Liver (tissue), 9 donors: ENCODE data around the gene HIVEP3. TPM values are rescaled to one million over a fixed set of nuclear protein-coding genes. Genes with fewer than 3 reads are reported as not detected.

Experiments
- DNase-seq: peaks from one replicate; pipeline ENCODE4 v3.0.0-alpha.2; 2017; ENCODE audit warnings: low spot score
- H3K27ac ChIP-seq, 2 donors: one replicate each; pipeline ENCODE4 v1.7.0; 2013; ENCODE audit warnings: inconsistent platforms in 2 of 2, low read length in 2 of 2, control low read depth in 1 of 2, low read depth in 1 of 2, mild to moderate bottlenecking in 1 of 2
- H3K27me3 ChIP-seq, 4 donors: one replicate each; pipeline versions ENCODE4 v1.6.1 to v1.7.0; 2013; ENCODE audit warnings: low read length in 3 of 4, inconsistent platforms in 1 of 4, mild to moderate bottlenecking in 1 of 4, moderate library complexity in 1 of 4; ENCODE audit not compliant: control insufficient read depth in 4 of 4, insufficient read depth in 4 of 4
- H3K36me3 ChIP-seq, 4 donors: one replicate each; pipeline versions ENCODE4 v1.6.1 to v1.7.0; 2013; ENCODE audit warnings: low read length in 3 of 4, mild to moderate bottlenecking in 3 of 4, low read depth in 1 of 4, moderate library complexity in 1 of 4; ENCODE audit not compliant: control insufficient read depth in 4 of 4, insufficient read depth in 3 of 4
- H3K4me1 ChIP-seq, 4 donors: one replicate each; pipeline versions ENCODE4 v1.6.1 to v1.7.0; 2013; ENCODE audit warnings: low read length in 3 of 4, mild to moderate bottlenecking in 3 of 4, moderate library complexity in 1 of 4; ENCODE audit not compliant: control insufficient read depth in 4 of 4, insufficient read depth in 4 of 4
- H3K4me3 ChIP-seq, 3 donors: one replicate each; pipeline versions ENCODE4 v1.6.1 to v1.7.0; 2013; ENCODE audit warnings: low read length in 3 of 3, control low read depth in 1 of 3, low read depth in 1 of 3, mild to moderate bottlenecking in 1 of 3
- H3K9ac ChIP-seq, 2 donors: one replicate each; pipeline ENCODE4 v1.7.0; 2013; ENCODE audit warnings: low read length in 2 of 2, mild to moderate bottlenecking in 2 of 2, moderate library complexity in 2 of 2, control low read depth in 1 of 2, low read depth in 1 of 2
- H3K9me3 ChIP-seq, 4 donors: one replicate each; pipeline versions ENCODE4 v1.6.1 to v1.7.0; 2013; ENCODE audit warnings: low read length in 3 of 4; ENCODE audit not compliant: control insufficient read depth in 4 of 4
- EGR1 ChIP-seq, 2 donors: IDR thresholded peaks; 2 replicates each; pipeline ENCODE4 v1.6.1; 2016 to 2018; ENCODE audit warnings: antibody characterized with exemption in 2 of 2, low read depth in 2 of 2
- FOXA1 ChIP-seq: IDR thresholded peaks from 2 replicates; pipeline ENCODE4 v1.6.1; 2016; ENCODE audit warnings: antibody characterized with exemption
- FOXA2 ChIP-seq: IDR thresholded peaks from 2 replicates; pipeline ENCODE4 v1.6.1; 2016; ENCODE audit warnings: antibody characterized with exemption
- GABPA ChIP-seq, 2 donors: IDR thresholded peaks in 1 of 2; conservative IDR thresholded peaks in 1 of 2; 2 replicates each; pipeline ENCODE4 v1.6.1; 2016; ENCODE audit warnings: antibody characterized with exemption in 2 of 2, mild to moderate bottlenecking in 1 of 2, moderate library complexity in 1 of 2
- HNF4G ChIP-seq: IDR thresholded peaks from 2 replicates; pipeline ENCODE4 v1.6.1; 2016; ENCODE audit warnings: antibody characterized with exemption
- JUND ChIP-seq, 2 donors: IDR thresholded peaks; 2 replicates each; pipeline ENCODE4 v1.6.1; 2016; ENCODE audit warnings: antibody characterized with exemption in 2 of 2
- NR2F2 ChIP-seq: IDR thresholded peaks from 2 replicates; pipeline ENCODE4 v1.6.1; 2016; ENCODE audit warnings: antibody characterized with exemption
- RAD21 ChIP-seq, 2 donors: IDR thresholded peaks; 2 replicates each; pipeline ENCODE4 v1.6.1; 2016; ENCODE audit warnings: antibody characterized with exemption in 2 of 2, mild to moderate bottlenecking in 2 of 2
- RXRA ChIP-seq, 2 donors: IDR thresholded peaks; 2 replicates each; pipeline ENCODE4 v1.6.1; 2017 to 2018; ENCODE audit warnings: antibody characterized with exemption in 2 of 2, mild to moderate bottlenecking in 1 of 2
- SP1 ChIP-seq: IDR thresholded peaks from 2 replicates; pipeline ENCODE4 v1.6.1; 2018; ENCODE audit warnings: antibody characterized with exemption, mild to moderate bottlenecking
- TAF1 ChIP-seq: conservative IDR thresholded peaks from 2 replicates; pipeline ENCODE4 v1.6.1; 2016; ENCODE audit warnings: antibody characterized with exemption, mild to moderate bottlenecking
- YY1 ChIP-seq: IDR thresholded peaks from 2 replicates; pipeline ENCODE4 v1.6.1; 2016; ENCODE audit warnings: antibody characterized with exemption, mild to moderate bottlenecking
- WGBS: extraction: QIAGEN DNeasy Blood & Tissue Kit; methylation state at CpG from one replicate; pipeline ENCODE4 v1.1.7; 2013; 5-methylcytosine and 5-hydroxymethylcytosine counted together
- polyA plus RNA-seq, 2 donors: library from polyadenylated mRNA; stranded (reverse) in 1 of 2; unstranded in 1 of 2; fragments of 200-250 nt in 1 of 2; fragments of >200 nt in 1 of 2; fragmentation: Nextera tagmentation in 1 of 2; extraction: Ambion mirVana in 1 of 2; gene quantifications; one replicate each; pipeline versions ENCODE4 v1.2.1 to v1.2.3, GENCODE V29; 2013 to 2015
- total RNA-seq, 2 donors: library from RNA; depleted of rRNA; stranded (reverse); fragments of >200 nt; gene quantifications; one replicate each; pipeline ENCODE4 v1.2.3, GENCODE V29; 2014
- TF ChIP-seq, protein P1 (sequence below): IDR thresholded peaks from 2 replicates; pipeline ENCODE4 v1.6.1; 2016; ENCODE audit warnings: antibody characterized with exemption
- TF ChIP-seq, protein P2 (sequence below): IDR thresholded peaks from 2 replicates; pipeline ENCODE4 v1.6.1; 2016; ENCODE audit warnings: antibody characterized with exemption
- TF ChIP-seq, protein P3 (sequence below): IDR thresholded peaks from 2 replicates; pipeline ENCODE4 v1.6.1; 2016; ENCODE audit warnings: antibody characterized with exemption
- TF ChIP-seq, protein P4 (sequence below): IDR thresholded peaks from 2 replicates; pipeline ENCODE4 v1.6.1; 2016; ENCODE audit warnings: antibody characterized with exemption, mild to moderate bottlenecking
- donor health status: healthy.
- donor health status: healthy.
- donor health status: healthy.
- donor health status: healthy.
- donor health status: healthy.

The HIVEP3 gene
- total and polyA plus RNA-seq, 4 donors = 0.93 to 1.6 (median 1.4) TPM

DNA sequence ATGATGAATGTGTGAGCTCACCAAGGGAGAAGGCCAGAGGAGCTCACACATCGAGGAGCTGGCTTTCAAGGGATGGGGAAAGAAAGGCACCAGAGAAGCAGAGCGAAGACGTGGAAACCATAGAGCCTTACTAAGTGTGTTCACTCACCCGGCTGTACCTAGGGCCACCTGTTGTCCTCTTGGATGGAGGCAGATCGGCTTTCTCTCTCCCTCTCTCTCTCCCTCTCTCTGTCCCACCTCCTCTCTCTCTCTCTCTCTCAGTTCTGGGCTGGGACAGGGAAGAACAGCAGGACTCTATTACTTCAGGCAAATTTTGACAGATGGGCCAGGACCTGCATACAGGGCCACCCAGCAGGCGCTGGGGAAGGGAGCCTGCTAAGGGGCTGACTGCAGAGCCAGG is 64.8 kb downstream of the HIVEP3 start:
- TF ChIP-seq SP1 (no peak), FOXA1 (no peak), RXRA (IDR thresholded peaks at IDR 0.05) (no peak), YY1 (no peak), RAD21 (IDR thresholded peaks at IDR 0.05) (no peak), EGR1 (IDR thresholded peaks at IDR 0.05; ENCODE audit: low read depth in 2 of 2) (no peak), GABPA (IDR thresholded peaks at IDR 0.05 in 1 of 2, conservative IDR thresholded peaks at IDR 0.05 in 1 of 2) (no peak), HNF4G (no peak)
- TF ChIP-seq, protein P1, sequence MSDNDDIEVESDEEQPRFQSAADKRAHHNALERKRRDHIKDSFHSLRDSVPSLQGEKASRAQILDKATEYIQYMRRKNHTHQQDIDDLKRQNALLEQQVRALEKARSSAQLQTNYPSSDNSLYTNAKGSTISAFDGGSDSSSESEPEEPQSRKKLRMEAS = no peak
- Histone ChIP-seq H3K9me3 (no peaks in the 10 kb centered on the region), H3K9ac (no peak overlapping the region), H3K4me1 (no peaks in the 10 kb centered on the region), H3K36me3 (no peaks in the 10 kb centered on the region), H3K4me3 (no peak overlapping the region), H3K27ac (no peak overlapping the region), H3K27me3 (no peaks in the 10 kb centered on the region)
- 95% methylated on average over 6 of the region's 6 CpGs for WGBS
- no peak for DNase-seq

DNA sequence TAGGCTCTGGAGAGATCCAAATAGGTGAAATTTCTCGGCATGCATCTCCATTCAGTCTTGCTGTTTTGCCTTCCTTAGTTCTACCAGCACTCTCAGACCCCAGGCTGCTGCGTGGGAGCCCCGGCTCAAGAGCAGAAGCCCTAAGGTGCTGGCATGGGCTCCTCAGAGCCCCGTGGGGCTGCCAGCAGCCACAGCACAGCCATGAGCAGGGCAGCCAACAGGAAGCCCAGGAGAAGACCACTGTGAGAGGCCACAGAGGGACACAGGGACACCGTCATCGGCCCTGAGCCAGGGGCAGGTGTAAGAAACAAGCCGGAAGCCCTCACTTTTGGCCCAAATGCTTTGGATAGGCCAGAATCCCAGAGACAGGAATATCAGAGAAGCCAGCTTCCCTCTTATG is 66.6 kb downstream of the HIVEP3 start:
- no peaks in the 10 kb centered on the region for H3K36me3 ChIP-seq
- no peak for DNase-seq
- TF ChIP-seq FOXA2 = no peak
- TF ChIP-seq, protein P2, sequence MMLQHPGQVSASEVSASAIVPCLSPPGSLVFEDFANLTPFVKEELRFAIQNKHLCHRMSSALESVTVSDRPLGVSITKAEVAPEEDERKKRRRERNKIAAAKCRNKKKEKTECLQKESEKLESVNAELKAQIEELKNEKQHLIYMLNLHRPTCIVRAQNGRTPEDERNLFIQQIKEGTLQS = no peak
- no peak for TF ChIP-seq TAF1
- no peak for TF ChIP-seq RXRA (IDR thresholded peaks at IDR 0.05)
- TF ChIP-seq FOXA1 = no peak
- no peak for TF ChIP-seq GABPA (IDR thresholded peaks at IDR 0.05 in 1 of 2, conservative IDR thresholded peaks at IDR 0.05 in 1 of 2)
- TF ChIP-seq YY1 = no peak
- TF ChIP-seq, protein P3, sequence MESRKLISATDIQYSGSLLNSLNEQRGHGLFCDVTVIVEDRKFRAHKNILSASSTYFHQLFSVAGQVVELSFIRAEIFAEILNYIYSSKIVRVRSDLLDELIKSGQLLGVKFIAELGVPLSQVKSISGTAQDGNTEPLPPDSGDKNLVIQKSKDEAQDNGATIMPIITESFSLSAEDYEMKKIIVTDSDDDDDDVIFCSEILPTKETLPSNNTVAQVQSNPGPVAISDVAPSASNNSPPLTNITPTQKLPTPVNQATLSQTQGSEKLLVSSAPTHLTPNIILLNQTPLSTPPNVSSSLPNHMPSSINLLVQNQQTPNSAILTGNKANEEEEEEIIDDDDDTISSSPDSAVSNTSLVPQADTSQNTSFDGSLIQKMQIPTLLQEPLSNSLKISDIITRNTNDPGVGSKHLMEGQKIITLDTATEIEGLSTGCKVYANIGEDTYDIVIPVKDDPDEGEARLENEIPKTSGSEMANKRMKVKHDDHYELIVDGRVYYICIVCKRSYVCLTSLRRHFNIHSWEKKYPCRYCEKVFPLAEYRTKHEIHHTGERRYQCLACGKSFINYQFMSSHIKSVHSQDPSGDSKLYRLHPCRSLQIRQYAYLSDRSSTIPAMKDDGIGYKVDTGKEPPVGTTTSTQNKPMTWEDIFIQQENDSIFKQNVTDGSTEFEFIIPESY = no peak
- TF ChIP-seq EGR1 (IDR thresholded peaks at IDR 0.05; ENCODE audit: low read depth in 2 of 2) = no peak
- TF ChIP-seq NR2F2 = no peak
- TF ChIP-seq, protein P1 = no peak
- TF ChIP-seq JUND (IDR thresholded peaks at IDR 0.05) = no peak
- TF ChIP-seq HNF4G = no peak
- no peak for TF ChIP-seq RAD21 (IDR thresholded peaks at IDR 0.05)
- TF ChIP-seq, protein P4, sequence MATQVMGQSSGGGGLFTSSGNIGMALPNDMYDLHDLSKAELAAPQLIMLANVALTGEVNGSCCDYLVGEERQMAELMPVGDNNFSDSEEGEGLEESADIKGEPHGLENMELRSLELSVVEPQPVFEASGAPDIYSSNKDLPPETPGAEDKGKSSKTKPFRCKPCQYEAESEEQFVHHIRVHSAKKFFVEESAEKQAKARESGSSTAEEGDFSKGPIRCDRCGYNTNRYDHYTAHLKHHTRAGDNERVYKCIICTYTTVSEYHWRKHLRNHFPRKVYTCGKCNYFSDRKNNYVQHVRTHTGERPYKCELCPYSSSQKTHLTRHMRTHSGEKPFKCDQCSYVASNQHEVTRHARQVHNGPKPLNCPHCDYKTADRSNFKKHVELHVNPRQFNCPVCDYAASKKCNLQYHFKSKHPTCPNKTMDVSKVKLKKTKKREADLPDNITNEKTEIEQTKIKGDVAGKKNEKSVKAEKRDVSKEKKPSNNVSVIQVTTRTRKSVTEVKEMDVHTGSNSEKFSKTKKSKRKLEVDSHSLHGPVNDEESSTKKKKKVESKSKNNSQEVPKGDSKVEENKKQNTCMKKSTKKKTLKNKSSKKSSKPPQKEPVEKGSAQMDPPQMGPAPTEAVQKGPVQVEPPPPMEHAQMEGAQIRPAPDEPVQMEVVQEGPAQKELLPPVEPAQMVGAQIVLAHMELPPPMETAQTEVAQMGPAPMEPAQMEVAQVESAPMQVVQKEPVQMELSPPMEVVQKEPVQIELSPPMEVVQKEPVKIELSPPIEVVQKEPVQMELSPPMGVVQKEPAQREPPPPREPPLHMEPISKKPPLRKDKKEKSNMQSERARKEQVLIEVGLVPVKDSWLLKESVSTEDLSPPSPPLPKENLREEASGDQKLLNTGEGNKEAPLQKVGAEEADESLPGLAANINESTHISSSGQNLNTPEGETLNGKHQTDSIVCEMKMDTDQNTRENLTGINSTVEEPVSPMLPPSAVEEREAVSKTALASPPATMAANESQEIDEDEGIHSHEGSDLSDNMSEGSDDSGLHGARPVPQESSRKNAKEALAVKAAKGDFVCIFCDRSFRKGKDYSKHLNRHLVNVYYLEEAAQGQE = no peak
- H3K27ac ChIP-seq = no peak overlapping the region
- H3K9me3 ChIP-seq = no peaks in the 10 kb centered on the region
- WGBS = 97% methylated on average over 7 of the region's 7 CpGs
- H3K4me1 ChIP-seq = no peaks in the 10 kb centered on the region
- H3K9ac ChIP-seq = no peak overlapping the region
- no peak overlapping the region for H3K4me3 ChIP-seq
- no peaks in the 10 kb centered on the region for H3K27me3 ChIP-seq
